HepG2 (cell line): ENCODE data around the gene KLHL17. TPM values are rescaled to one million over a fixed set of nuclear protein-coding genes. Genes with fewer than 3 reads are reported as not detected.

ENCODE experiments used
- CC2D1A ChIP-seq: sonication (generic); formaldehyde crosslinking; IDR thresholded peaks from 2 replicates; pipeline ENCODE4 v1.8.1; 2023; ENCODE audit warnings: mild to moderate bottlenecking, missing genetic modification reagents
- DBP ChIP-seq: sonication (generic); formaldehyde crosslinking; IDR thresholded peaks from 2 replicates; pipeline ENCODE4 v1.4.0; 2020; ENCODE audit warnings: missing genetic modification reagents; ENCODE audit errors: not compliant biosample characterization
- FOXM1 ChIP-seq: sonication (generic); formaldehyde crosslinking; IDR thresholded peaks from 2 replicates; pipeline ENCODE4 v1.5.0; 2020; ENCODE audit warnings: missing genetic modification reagents
- HNRNPUL1 ChIP-seq: fragments of 200-400 bp; formaldehyde crosslinking; IDR thresholded peaks from 2 replicates; pipeline ENCODE4 v1.6.1; 2017; ENCODE audit warnings: low read depth, mild to moderate bottlenecking, low read length, moderate library complexity
- HOXD1 ChIP-seq: sonication (generic); formaldehyde crosslinking; IDR thresholded peaks from 2 replicates; pipeline ENCODE4 v1.5.0; 2020; ENCODE audit warnings: missing genetic modification reagents
- PHF5A ChIP-seq: IDR thresholded peaks from one replicate; pipeline ENCODE4 v1.6.1; 2018; ENCODE audit warnings: low read depth, missing genetic modification reagents; ENCODE audit not compliant: unreplicated experiment
- POLR2G ChIP-seq: fragments of 200-400 bp; formaldehyde crosslinking; IDR thresholded peaks from 2 replicates; pipeline ENCODE4 v1.6.1; 2018; ENCODE audit warnings: mild to moderate bottlenecking, low read depth, low read length, moderate library complexity
- SP4 ChIP-seq: sonication (generic); formaldehyde crosslinking; IDR thresholded peaks from 2 replicates; pipeline ENCODE4 v1.8.1; 2023; ENCODE audit warnings: mild to moderate bottlenecking, missing genetic modification reagents
- ZFX ChIP-seq: sonication (generic); formaldehyde crosslinking; IDR thresholded peaks from 2 replicates; pipeline ENCODE4 v1.4.0; 2020; ENCODE audit warnings: mild to moderate bottlenecking, low read depth, missing genetic modification reagents, moderate library complexity
- ZNF24 ChIP-seq: fragments of 450-650 bp; IDR thresholded peaks from 2 replicates; pipeline ENCODE4 v1.6.1; 2017; ENCODE audit warnings: antibody characterized with exemption, mild to moderate bottlenecking
- polyA plus RNA-seq, 8 experiments: library from polyadenylated mRNA; depleted of rRNA in 3 of 8; stranded (reverse) in 7 of 8; unstranded in 1 of 8; fragments of >200 nt; fragmentation: Illumina TruSeq in 4 of 8; extraction: Trizol in 4 of 8; gene quantifications; 2 replicates each; pipeline versions ENCODE4 v1.2.1 to v1.2.3, GENCODE V29; 2011 to 2016; ENCODE audit warnings: low read depth in 4 of 8, missing spikeins in 1 of 8, mixed read lengths in 1 of 8; ENCODE audit not compliant: insufficient read depth in 1 of 8
- total RNA-seq, 5 experiments: library from RNA; depleted of rRNA; stranded (reverse); fragments of >200 nt; fragmentation: Illumina TruSeq; extraction: Trizol; gene quantifications; 2 replicates each; pipeline ENCODE4 v1.2.3, GENCODE V29; 2016; ENCODE audit warnings: low read depth in 1 of 5
- TF ChIP-seq, protein P1 (sequence below): IDR thresholded peaks from 2 replicates; pipeline ENCODE4 v1.4.0; 2020; ENCODE audit warnings: mild to moderate bottlenecking, missing genetic modification reagents
- TF ChIP-seq, protein P2 (sequence below): sonication (generic); formaldehyde crosslinking; IDR thresholded peaks from 2 replicates; pipeline ENCODE4 v1.4.0; 2020; ENCODE audit warnings: missing genetic modification reagents
- TF ChIP-seq, protein P3 (sequence below): sonication (generic); formaldehyde crosslinking; IDR thresholded peaks from one replicate; pipeline ENCODE4 v1.5.1; 2020; ENCODE audit warnings: mild to moderate bottlenecking, missing genetic modification reagents; ENCODE audit errors: not compliant biosample characterization

Gene KLHL17
- total and polyA plus RNA-seq, 2 of the 13 experiments (the other 11 are each of a cell fraction or from before 2014, with no cell fraction given), result 9.3 to 24.7 TPM

DNA sequence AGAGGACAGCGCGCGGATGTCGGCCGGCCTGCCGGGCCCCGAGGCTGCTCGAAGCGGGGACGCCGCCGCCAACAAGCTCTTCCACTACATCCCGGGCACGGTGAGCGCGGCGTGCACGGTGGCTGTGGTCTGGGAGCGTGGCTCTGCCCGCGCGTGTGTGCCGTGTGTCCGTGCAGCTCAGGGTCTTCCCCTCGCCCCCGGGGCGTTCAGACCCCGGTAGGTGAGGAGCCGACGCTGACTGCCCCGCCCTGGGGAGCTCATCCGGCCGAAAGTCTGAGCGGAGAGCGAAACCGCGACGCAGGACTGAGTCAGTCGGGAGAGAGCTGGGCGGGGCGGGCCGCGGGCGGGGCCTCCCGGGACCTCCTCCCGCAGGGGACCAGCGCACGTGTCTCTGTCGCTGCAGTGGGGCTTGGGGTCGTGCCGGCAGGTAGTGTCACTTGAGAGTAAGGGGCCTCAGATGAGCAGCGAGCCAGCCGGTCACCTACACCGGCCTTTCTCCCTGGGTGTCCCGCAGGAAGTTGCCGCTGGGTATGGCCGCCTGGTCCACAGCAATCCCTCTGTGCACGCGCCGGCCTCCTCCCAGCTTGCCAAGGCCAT, 6.4 kb downstream of the KLHL17 start (continued):
- TF ChIP-seq HOXD1, result no peak
- no peak for TF ChIP-seq PHF5A (CRISPR knock-in tag)
- TF ChIP-seq, protein P1, sequence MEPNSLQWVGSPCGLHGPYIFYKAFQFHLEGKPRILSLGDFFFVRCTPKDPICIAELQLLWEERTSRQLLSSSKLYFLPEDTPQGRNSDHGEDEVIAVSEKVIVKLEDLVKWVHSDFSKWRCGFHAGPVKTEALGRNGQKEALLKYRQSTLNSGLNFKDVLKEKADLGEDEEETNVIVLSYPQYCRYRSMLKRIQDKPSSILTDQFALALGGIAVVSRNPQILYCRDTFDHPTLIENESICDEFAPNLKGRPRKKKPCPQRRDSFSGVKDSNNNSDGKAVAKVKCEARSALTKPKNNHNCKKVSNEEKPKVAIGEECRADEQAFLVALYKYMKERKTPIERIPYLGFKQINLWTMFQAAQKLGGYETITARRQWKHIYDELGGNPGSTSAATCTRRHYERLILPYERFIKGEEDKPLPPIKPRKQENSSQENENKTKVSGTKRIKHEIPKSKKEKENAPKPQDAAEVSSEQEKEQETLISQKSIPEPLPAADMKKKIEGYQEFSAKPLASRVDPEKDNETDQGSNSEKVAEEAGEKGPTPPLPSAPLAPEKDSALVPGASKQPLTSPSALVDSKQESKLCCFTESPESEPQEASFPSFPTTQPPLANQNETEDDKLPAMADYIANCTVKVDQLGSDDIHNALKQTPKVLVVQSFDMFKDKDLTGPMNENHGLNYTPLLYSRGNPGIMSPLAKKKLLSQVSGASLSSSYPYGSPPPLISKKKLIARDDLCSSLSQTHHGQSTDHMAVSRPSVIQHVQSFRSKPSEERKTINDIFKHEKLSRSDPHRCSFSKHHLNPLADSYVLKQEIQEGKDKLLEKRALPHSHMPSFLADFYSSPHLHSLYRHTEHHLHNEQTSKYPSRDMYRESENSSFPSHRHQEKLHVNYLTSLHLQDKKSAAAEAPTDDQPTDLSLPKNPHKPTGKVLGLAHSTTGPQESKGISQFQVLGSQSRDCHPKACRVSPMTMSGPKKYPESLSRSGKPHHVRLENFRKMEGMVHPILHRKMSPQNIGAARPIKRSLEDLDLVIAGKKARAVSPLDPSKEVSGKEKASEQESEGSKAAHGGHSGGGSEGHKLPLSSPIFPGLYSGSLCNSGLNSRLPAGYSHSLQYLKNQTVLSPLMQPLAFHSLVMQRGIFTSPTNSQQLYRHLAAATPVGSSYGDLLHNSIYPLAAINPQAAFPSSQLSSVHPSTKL (CRISPR knock-in tag), result peak; percentile 7; the same call in 1 of the 2 replicates
- TF ChIP-seq DBP (CRISPR knock-in tag), result peak; percentile 57
- TF ChIP-seq, protein P2, sequence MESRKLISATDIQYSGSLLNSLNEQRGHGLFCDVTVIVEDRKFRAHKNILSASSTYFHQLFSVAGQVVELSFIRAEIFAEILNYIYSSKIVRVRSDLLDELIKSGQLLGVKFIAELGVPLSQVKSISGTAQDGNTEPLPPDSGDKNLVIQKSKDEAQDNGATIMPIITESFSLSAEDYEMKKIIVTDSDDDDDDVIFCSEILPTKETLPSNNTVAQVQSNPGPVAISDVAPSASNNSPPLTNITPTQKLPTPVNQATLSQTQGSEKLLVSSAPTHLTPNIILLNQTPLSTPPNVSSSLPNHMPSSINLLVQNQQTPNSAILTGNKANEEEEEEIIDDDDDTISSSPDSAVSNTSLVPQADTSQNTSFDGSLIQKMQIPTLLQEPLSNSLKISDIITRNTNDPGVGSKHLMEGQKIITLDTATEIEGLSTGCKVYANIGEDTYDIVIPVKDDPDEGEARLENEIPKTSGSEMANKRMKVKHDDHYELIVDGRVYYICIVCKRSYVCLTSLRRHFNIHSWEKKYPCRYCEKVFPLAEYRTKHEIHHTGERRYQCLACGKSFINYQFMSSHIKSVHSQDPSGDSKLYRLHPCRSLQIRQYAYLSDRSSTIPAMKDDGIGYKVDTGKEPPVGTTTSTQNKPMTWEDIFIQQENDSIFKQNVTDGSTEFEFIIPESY (CRISPR knock-in tag), result no peak
- no peak for TF ChIP-seq POLR2G
- no peak for TF ChIP-seq CC2D1A (CRISPR knock-in tag)
- no peak for TF ChIP-seq HNRNPUL1
- TF ChIP-seq ZNF24, result no peak
- TF ChIP-seq FOXM1, result no peak
- TF ChIP-seq, protein P3, sequence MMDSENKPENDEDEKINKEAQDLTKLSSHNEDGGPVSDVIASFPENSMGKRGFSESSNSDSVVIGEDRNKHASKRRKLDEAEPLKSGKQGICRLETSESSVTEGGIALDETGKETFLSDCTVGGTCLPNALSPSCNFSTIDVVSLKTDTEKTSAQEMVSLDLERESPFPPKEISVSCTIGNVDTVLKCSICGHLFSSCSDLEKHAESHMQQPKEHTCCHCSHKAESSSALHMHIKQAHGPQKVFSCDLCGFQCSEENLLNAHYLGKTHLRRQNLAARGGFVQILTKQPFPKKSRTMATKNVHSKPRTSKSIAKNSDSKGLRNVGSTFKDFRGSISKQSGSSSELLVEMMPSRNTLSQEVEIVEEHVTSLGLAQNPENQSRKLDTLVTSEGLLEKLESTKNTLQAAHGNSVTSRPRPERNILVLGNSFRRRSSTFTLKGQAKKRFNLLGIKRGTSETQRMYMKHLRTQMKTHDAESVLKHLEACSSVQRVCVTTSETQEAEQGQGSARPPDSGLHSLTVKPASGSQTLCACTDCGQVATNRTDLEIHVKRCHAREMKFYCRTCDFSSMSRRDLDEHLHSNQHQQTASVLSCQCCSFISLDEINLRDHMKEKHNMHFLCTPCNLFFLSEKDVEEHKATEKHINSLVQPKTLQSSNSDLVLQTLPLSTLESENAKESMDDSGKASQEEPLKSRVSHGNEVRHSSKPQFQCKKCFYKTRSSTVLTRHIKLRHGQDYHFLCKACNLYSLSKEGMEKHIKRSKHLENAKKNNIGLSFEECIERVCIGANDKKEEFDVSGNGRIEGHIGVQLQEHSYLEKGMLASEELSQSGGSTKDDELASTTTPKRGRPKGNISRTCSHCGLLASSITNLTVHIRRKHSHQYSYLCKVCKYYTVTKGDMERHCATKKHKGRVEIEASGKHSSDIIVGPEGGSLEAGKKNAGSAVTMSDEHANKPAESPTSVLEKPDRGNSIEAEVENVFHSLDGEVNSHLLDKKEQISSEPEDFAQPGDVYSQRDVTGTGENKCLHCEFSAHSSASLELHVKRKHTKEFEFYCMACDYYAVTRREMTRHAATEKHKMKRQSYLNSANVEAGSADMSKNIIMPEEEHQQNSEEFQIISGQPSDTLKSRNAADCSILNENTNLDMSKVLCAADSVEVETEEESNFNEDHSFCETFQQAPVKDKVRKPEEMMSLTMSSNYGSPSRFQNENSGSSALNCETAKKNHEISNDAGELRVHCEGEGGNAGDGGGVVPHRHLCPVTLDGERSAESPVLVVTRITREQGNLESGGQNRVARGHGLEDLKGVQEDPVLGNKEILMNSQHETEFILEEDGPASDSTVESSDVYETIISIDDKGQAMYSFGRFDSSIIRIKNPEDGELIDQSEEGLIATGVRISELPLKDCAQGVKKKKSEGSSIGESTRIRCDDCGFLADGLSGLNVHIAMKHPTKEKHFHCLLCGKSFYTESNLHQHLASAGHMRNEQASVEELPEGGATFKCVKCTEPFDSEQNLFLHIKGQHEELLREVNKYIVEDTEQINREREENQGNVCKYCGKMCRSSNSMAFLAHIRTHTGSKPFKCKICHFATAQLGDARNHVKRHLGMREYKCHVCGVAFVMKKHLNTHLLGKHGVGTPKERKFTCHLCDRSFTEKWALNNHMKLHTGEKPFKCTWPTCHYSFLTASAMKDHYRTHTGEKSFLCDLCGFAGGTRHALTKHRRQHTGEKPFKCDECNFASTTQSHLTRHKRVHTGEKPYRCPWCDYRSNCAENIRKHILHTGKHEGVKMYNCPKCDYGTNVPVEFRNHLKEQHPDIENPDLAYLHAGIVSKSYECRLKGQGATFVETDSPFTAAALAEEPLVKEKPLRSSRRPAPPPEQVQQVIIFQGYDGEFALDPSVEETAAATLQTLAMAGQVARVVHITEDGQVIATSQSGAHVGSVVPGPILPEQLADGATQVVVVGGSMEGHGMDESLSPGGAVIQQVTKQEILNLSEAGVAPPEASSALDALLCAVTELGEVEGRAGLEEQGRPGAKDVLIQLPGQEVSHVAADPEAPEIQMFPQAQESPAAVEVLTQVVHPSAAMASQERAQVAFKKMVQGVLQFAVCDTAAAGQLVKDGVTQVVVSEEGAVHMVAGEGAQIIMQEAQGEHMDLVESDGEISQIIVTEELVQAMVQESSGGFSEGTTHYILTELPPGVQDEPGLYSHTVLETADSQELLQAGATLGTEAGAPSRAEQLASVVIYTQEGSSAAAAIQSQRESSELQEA (CRISPR knock-in tag), result peak; percentile 35
- TF ChIP-seq ZFX (CRISPR knock-in tag), result peak; percentile 77
- TF ChIP-seq SP4 (CRISPR knock-in tag), result 0 out of 2 replicates have a peak, but pooled peaks have one; percentile 52
